ENCODE data around the gene UBAP2L. TPM values are rescaled to one million over a fixed set of nuclear protein-coding genes. Genes with fewer than 3 reads are reported as not detected.

UBAP2L gene
- total and polyA plus RNA-seq, 10 of the 15 experiments (the other 5 are each of a cell fraction or from before 2014, with no cell fraction given) = 49.9 to 198 (median 152) TPM

GRCh38 chr1:154220071-154220969 lies at the start of gene UBAP2L (continued):
- TF ChIP-seq CUX1 (IDR thresholded peaks at IDR 0.05; ENCODE audit: insufficient replicate concordance, low read depth, low read length) = no peak
- peak; percentile 33 for TF ChIP-seq SIX5 (IDR thresholded peaks at IDR 0.05; ENCODE audit: low read depth, low read length, severe bottlenecking)
- peak; percentile 44 for TF ChIP-seq MYC (IDR thresholded peaks at IDR 0.05; ENCODE audit: insufficient read depth, insufficient read length, insufficient replicate concordance, low read length, severe bottlenecking)
- peak; percentile 33; the same call in 1 of the 2 replicates for TF ChIP-seq BCL11A (IDR thresholded peaks at IDR 0.05; ENCODE audit: low read depth, low read length)
- TF ChIP-seq EGR1 (IDR thresholded peaks at IDR 0.05; ENCODE audit: borderline replicate concordance in 1 of 2, low read depth in 2 of 2, low read length in 2 of 2) = peak; percentile 34 to 97; a peak in 2 of 3 replicates
- TF ChIP-seq DPF2 (IDR thresholded peaks at IDR 0.05) = peak; percentile 83
- no peak for TF ChIP-seq ZNF24 (IDR thresholded peaks at IDR 0.05)
- TF ChIP-seq PRDM15 (CRISPR knock-in tag; IDR thresholded peaks at IDR 0.05) = no peak
- TF ChIP-seq ATF3 (IDR thresholded peaks at IDR 0.05; ENCODE audit: borderline replicate concordance, extremely low read depth, low read depth, low read length) = peak; percentile 90
- no peak; the same call in 1 of the 2 replicates for TF ChIP-seq SREBF1 (IDR thresholded peaks at IDR 0.05; ENCODE audit: low read length)
- no peak for TF ChIP-seq HSF1 (IDR thresholded peaks at IDR 0.05; ENCODE audit: low read depth, low read length)
- no peak for TF ChIP-seq ZBTB33 (IDR thresholded peaks at IDR 0.05)
- peak; percentile 99 for TF ChIP-seq RAD51 (IDR thresholded peaks at IDR 0.05)
- 0 out of 2 replicates have a peak, but pooled peaks have one; percentile 24 for TF ChIP-seq RB1 (IDR thresholded peaks at IDR 0.05; ENCODE audit: borderline replicate concordance)
